SW 1271 (cell line): ENCODE measurements around the gene RCHY1.
"Not testable (repeated sequence)": the region's sequence is repeated elsewhere in the genome, so short reads cannot be mapped to it uniquely, and the experiment has no call there.

Experiments
- DNase-seq, 2 experiments: peaks; one replicate each; lab custom pipeline; 2025; lab: John Stamatoyannopoulos, UW

RCHY1 gene

GRCh38 chr4:75514949-75515612 is 878 bp upstream of the RCHY1 start:
- DNase-seq: no peak

GRCh38 chr4:75513526-75514130 is 575 bp downstream of the RCHY1 start:
- no peak for DNase-seq

- DNase-seq: peak; percentile 17 to 51
Observed at GRCh38 chr4:75512386-75513211, 1.6 kb downstream of the RCHY1 start.

- DNase-seq: no peak
Observed at GRCh38 chr4:75511841-75512240, 2.4 kb downstream of the RCHY1 start.

- not testable (repeated sequence) for DNase-seq
Observed at GRCh38 chr4:75509592-75509991, 4.6 kb downstream of the RCHY1 start.

GRCh38 chr4:75505630-75506029 is 8.6 kb downstream of the RCHY1 start:
- no peak for DNase-seq

GRCh38 chr4:75502671-75503070 is 11.5 kb downstream of the RCHY1 start:
- DNase-seq: no peak

GRCh38 chr4:75499900-75500299 is 14.3 kb downstream of the RCHY1 start:
- DNase-seq: no peak

- no peak for DNase-seq
Observed at GRCh38 chr4:75498041-75498440, 16.2 kb downstream of the RCHY1 start.

GRCh38 chr4:75497133-75497532 is 17.1 kb downstream of the RCHY1 start:
- DNase-seq: no peak

- no peak for DNase-seq
Observed at GRCh38 chr4:75496406-75496805, 17.8 kb downstream of the RCHY1 start.

- DNase-seq: no peak
Observed at GRCh38 chr4:75495476-75495875, 18.7 kb downstream of the RCHY1 start.

- peak in 1 of 2 experiments; percentile 9 for DNase-seq
Observed at GRCh38 chr4:75494563-75494962, 19.6 kb downstream of the RCHY1 start.

- peak in 1 of 2 experiments; percentile 14 for DNase-seq
Observed at GRCh38 chr4:75490155-75490554, 24.0 kb downstream of the RCHY1 start.

GRCh38 chr4:75484190-75484589 is 30.0 kb downstream of the RCHY1 start:
- DNase-seq: no peak

GRCh38 chr4:75477201-75477600 is 37.0 kb downstream of the RCHY1 start:
- no peak for DNase-seq

GRCh38 chr4:75470738-75471137 is 43.5 kb downstream of the RCHY1 start:
- DNase-seq: no peak

- no peak for DNase-seq
Observed at GRCh38 chr4:75469896-75470295, 44.3 kb downstream of the RCHY1 start.

- DNase-seq: no peak
Observed at GRCh38 chr4:75457365-75457764, 56.8 kb downstream of the RCHY1 start.

- DNase-seq: no peak
Observed at GRCh38 chr4:75434105-75434504, 80.1 kb downstream of the RCHY1 start.

- DNase-seq: peak; percentile 3 to 20
Observed at GRCh38 chr4:75432683-75433082, 81.5 kb downstream of the RCHY1 start.

- DNase-seq: no peak
Observed at GRCh38 chr4:75429208-75429607, 85.0 kb downstream of the RCHY1 start.
